Activated naive CD4-positive, alpha-beta T cell treated with Interleukin-2 at 50 U/mL for 16 hours (primary cell): ENCODE measurements around the gene ACLY.

Source experiments
- DNase-seq: peaks from one replicate; pipeline ENCODE4 v3.0.0-alpha.2; 2020

ACLY gene

GRCh38 chr17:41918314-41919164, at the start of gene ACLY:
TSS of gene ACLY (minus strand) at chr17:41918951. CDS start at chr17:41913873, 5,078 bp downstream.
- DNase-seq = peak; percentile 97

DNA sequence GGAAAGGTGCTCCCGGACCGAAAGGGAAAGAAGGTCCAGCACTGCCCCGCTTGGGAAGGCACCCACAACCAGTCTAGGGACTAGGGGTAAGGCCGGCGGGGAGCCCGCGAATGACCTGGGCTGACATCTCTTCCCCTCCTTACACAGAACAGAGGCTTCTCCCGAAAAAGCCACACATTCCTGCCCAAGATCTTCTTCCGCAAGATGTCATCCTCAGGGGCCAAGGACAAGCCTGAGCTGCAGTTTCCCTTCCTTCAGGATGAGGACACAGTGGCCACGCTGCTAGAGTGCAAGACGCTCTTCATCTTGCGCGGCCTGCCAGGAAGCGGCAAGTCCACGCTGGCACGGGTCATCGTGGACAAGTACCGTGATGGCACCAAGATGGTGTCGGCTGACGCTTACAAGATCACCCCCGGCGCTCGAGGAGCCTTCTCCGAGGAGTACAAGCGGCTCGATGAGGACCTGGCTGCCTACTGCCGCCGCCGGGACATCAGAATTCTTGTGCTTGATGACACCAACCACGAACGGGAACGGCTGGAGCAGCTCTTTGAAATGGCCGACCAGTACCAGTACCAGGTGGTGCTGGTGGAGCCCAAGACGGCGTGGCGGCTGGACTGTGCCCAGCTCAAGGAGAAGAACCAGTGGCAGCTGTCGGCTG, 49.3 kb upstream of the ACLY start:
- no peak for DNase-seq

DNA sequence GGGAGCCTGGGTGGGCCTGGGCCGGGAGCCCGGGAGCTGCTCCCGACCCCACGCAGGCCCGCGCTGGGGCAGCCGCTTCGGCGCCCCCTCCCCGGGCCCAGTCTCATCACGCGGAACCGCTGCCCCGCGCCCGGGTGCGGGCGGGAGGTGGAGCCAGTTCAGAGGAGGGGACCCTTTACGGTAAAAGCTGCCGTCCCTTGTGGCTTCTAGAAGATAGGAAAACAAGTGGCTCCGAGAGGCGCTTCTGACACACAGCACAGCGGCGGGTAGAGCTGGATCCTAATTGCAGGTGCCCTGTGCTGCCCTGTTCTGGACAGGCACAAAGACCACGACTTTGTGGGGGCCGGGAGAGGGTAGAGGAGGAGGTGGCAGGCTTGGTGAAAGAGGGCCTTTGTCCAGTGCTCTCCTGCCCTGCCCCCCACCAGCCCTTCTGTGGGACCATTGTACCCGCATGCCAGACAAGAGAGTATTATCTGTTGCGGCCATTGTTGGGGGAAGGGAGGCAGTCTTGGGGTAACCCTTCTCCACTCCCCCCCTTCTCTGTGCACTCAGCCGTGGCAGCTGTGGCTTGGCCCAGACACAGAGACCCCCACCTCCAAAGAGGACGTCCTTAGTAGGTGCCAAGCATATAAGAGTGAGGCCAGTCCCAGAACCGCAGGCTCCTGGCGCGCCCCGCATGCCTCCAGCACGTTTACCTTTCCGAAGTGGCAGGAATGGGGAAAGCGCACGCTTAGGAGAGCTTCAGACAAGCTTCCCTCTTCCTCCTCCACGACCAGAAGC, 48.6 kb upstream of the ACLY start:
- peak; percentile 52 for DNase-seq

GRCh38 chr17:41966463-41967140, 47.9 kb upstream of the ACLY start, which contains the start of gene CNP:
TSS of gene CNP (plus strand) at chr17:41966795. CDS start at chr17:41966885, 90 bp downstream.
- peak; percentile 91 for DNase-seq

GRCh38 chr17:41965694-41966462, 47.1 kb upstream of the ACLY start:
- DNase-seq = peak; percentile 72

- DNase-seq = peak; percentile 75
Observed at GRCh38 chr17:41962768-41963434, 44.1 kb upstream of the ACLY start.

DNA sequence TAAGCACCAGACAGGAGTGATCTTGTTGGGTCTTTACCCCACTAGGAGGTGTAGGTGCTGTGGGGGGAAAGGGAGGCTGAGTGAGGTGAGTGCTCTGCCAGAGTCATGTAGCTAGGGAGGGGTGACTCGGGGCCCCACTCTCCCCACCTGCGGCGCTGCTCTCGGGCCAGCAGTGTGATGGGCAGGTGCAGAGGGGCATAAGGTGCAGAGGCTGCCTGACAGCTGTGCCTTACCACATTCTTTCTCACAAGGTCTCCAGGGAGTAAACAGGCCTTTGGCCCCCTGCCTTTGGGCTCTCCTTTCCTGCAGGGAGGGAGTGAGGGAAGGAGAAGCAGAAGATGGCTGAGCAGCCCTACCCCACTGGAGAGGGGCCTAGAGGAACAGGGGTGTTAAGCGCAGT, 43.4 kb upstream of the ACLY start:
- DNase-seq = no peak

DNA sequence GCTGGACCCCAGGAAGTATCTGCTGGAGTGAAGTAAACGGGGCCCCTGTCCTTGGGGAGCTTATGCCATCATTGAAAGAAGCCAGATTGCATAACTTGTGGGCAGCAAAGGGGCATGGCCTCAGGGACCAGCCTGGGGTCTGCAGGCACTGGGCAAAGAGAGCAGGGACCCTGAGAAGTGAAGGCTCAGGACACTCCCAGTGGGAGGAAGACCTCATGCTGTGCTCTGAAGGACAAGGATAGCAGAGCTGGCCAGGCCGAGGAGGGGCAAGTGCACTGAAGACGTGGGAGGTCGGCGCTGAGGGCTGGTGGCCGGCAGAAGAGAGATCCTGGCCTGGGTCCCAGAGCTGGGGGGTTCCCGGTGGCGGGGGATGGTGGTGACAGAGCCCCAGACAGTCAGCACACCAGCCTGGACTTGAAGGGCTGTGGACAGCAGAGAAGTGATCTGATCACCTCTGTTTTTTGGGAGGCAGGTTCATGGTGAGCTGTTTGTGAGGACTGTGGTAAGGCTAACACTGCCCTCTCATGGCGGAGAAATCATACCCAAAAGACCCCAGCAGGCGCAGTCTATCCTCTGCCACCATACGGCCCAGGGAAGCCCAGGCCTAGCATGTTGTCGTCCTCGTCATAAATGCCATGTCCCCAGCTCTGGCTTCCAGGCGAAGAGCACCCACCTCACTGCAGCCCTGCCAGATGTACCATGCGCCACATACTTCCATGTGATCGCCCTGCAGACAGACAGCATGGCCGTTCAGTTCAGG, 40.8 kb upstream of the ACLY start:
- no peak for DNase-seq

- no peak for DNase-seq
Observed at GRCh38 chr17:41959030-41959335, 40.2 kb upstream of the ACLY start.

- no peak for DNase-seq
Observed at GRCh38 chr17:41957869-41958439, 39.2 kb upstream of the ACLY start.

- DNase-seq = no peak
Observed at GRCh38 chr17:41957031-41957868, 38.5 kb upstream of the ACLY start.

- DNase-seq = no peak
Observed at GRCh38 chr17:41956522-41956921, 37.8 kb upstream of the ACLY start.

GRCh38 chr17:41948762-41949460, 30.2 kb upstream of the ACLY start:
- DNase-seq = no peak

- DNase-seq = no peak
Observed at GRCh38 chr17:41944943-41945342, 26.2 kb upstream of the ACLY start.

DNA sequence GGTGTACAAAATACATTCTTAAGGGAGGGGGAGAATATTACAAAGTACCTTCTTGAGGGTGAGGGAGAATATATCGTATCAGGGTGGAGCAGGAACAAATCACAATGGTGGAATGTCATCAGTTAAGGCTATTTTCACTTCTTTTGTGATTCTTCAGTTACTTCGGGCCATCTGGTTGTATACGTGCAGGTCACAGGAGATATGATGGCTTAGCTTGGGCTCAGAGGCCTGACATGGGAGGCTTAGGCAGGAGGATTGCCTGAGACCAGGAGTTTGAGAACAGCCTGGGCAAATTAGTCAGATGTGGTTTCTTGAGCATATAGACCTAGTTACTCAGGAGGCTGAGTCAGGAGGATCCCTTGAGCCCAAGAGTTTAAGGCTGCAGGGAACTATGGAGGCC, 24.7 kb upstream of the ACLY start:
- no peak for DNase-seq

DNA sequence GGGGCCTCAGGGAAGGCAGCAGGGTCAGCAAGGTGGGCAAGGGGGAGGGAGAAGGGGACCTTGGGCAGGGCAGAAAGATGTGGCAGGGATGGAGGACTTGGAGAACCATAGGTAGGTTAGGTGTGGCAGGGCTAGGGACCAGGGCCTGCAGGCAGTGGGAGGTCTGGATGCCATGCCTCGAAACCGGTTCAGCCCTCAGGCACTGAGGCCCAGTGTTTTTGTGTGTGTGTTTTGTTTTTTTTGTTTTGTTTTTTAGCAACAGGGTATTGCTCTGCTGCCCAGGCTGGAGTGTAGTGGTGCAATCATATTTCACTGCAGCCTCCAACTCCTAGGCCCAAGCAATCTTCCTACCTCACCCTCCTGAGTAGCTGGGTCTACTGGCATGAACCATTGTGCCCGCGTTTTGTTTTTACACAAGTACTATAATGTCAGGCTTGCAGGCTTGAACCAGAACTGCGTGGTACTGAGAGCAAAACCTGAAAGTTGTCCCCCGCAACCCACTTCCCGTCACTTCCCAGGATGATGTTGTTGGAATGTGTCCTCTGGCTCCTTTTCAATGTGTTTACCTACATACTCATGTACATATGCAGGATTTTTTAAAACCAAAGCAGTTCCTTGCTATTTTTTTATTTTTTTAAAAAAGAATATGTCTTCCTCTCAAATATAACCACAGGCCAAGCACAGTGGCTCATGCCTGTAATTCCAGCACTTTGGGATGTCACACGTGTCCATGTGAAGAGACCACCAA, 24.0 kb upstream of the ACLY start:
- DNase-seq = no peak

DNA sequence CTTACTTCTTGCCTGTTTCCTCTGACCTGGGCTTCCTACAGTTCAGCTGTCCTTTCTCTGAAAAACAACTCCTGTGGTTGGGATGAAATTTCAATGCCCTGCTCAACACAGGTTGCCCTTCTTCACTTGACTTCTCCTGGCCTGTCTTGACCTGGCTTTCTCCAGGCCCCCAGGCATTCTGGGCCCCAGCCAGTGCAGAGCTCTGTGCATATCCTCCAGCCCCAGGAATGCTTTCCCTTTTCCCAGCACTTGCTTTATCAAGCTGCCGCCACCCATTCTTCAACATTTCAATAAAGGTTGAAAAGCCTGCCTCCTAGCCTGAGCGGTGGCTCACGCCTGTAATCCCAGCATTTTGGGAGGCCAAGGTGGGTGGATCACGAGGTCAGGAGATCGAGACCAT, 22.4 kb upstream of the ACLY start:
- no peak for DNase-seq

DNA sequence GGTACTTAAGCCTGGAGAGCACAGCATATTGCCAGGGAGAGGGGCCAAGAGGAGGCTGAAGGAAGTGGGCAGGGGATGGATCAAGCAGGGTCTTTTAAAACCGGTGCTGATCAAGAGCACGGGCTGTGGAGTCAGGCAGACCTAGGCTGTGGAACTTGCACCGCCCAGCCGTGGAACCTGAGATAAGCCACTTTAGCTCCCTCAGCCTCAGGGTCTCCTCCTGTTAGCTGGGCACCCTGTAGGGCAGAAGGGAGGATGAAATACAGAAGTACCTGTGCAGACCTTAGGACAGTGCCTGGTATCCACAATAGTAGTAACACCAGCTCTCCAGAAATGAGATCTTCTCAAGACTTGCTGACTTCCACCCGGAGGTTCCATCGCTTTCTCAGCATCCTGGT, 20.9 kb upstream of the ACLY start:
- DNase-seq = no peak
